HG02973 (cell line): ENCODE measurements around the gene COL5A1.

ENCODE experiments used
- ATAC-seq: cut with Tn5 transposase; IDR thresholded peaks from one replicate; pipeline ENCODE4 v1.9.1; 2021; ENCODE audit warnings: moderate library complexity; ENCODE audit not compliant: unreplicated experiment

The COL5A1 gene

DNA sequence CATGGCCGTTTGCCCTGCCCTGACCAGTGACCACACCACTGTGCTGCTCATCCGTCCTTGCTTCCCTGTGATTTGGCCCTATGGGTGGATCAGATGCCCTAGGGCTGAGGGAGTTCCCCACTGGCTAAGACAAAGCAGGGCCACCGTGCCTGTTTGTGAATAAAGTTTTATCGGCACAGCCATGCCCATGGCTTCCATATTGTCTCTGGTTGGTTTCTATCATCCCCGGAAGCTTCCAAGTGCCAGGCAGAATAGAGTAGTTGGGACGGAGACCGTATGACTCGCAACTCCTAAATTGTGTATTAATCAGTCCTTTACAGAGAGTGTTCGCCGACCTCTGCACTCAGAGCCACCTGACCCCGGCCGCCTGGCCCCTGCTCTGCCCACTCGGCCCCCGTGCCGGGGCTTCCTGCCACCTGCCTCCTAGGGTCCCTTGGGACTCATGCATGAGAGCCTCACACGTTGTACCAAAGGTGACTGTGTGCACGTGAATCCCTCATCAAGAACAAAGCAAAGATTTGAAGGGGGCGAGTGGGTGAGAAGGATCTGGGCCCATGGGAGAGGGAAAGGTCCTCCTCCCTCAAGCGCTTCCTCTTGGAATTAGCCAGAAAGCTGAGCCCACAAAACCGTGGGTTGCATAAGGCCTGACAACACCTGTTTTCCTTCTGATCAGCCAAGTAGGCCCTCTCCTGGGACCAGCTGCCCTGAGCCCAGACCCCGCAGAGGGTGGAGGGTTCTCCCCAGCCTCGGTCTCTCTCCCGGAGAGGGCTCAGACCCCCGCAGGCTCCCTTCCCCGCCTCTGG, 227.3 kb downstream of the COL5A1 start:
- no peak for ATAC-seq

DNA sequence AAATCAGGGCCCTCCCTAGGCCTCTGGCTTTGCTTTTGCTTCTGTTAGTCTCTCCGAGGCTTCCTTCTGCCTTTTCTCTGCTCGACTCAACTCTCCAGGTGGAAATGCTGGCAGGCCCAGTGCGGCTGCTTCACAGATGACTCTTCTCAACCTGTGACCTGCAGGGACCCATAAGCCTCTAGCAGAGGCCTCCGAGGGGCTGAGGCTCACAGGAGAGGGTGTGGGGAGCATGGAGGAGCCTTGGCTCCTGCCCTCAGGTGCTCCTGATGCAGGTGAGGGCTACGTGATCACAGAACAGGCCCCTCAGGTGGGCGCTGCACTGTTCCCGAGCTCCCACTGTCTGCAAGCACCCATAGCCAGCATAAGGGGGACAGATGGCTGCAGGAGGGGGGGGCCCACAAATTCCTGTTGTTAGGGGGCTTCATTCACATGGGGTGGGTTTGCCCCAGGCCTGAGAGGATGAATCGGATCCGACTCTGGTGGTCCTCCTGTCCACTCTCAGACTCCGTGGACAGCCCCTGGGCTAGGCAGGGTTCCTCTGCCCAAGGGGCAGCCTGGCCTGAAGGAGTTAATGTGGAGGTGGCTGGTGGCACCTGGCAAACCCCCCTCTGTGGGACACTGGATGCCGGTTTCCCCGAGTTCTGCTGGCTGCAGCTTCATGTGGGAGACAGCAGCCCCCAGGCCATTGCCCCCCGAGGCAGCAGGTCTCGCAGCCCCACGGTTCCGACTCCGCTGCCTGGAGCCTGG, 228.1 kb downstream of the COL5A1 start:
- ATAC-seq: no peak

DNA sequence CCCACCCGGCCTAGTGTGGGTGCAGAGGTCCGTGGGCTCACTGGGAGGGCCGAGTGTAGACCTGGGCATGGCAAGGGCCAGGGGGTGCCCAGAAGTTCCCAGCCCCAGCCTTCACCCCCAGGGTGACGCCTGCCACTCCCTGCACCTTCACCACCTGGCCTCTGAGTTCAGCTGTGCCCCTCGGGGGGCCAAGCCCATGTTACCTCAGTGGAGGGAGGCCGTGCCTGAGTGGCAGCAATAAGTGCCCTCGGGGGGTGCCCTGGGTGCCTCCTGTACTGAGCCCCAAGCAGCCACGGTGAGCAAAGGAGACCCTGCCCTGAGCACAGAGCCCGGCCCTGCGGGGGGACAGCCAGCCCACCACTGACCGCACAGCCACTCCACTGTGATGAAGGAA, 228.7 kb downstream of the COL5A1 start:
- no peak for ATAC-seq

DNA sequence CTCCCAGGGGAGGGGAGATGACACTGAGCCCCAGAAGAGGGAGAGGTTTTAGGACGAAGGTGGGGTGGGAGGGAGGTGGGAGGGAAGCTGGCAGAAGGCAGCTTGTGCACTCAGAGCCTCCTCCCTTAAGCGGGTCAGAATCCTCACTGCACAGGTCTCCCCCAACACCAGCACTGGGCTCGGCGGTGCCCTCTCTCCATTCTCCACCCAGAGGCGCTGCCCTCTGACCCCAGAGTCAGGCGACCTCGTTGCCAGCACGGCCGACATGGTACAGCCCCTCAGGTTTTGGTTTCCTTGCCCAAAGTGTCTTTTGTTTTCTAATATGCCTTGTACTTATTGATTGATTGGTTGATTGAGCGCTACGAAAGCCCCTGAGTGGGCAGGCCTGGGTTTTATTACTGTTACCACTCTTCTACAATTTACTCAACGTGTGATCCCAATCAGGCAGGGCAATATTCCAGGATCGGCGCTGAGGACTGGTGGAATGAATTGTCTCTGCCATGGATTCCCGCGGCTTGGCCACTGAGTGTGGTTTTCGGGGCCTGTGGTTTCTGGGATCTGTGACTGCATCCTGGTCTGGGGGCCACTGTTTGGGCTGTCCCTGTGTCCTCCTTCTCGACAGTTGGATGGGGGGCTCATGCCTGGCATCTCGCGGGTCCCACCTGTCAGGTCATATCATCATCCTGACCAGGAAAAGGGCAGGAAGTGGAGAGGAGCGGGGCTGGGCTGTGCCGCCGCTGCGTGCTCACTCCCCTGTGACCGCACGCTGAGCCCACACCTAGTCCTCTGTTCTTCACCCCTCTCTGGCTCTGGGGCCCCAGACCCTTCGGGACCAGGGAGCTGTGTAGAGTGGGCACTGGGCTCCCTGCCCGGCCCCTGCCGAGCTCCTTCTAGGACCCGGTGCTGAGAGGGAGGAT, 229.4 kb downstream of the COL5A1 start:
- ATAC-seq: no peak

DNA sequence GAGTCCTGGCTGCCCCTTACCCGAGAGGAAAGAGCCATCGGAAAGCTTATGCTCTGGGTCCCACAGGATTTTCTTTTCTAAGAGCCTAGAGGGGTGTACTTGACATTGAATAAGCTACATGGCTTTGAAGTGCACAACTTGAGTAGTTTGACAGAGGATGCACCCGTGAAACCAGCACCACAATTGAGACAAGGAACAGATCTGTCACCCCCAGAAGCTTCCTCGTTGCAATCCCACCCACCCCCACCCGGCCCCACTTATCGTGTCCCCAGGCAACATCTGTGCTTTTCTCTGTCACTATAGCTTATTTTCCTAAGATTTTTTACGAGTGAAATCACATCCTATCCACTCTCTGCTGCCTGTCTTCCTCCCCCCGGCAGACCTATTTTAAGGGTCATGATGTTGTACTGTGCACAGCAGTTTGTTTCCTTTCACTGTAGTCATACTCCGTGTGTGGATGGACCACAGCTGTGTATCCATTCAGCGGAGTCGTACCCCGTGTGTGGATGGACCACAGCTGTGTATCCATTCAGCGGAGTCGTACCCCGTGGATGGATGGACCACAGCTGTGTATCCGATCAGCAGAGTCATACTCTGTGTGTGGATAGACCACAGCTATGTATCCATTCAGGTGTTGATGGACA, 230.2 kb downstream of the COL5A1 start:
- no peak for ATAC-seq

DNA sequence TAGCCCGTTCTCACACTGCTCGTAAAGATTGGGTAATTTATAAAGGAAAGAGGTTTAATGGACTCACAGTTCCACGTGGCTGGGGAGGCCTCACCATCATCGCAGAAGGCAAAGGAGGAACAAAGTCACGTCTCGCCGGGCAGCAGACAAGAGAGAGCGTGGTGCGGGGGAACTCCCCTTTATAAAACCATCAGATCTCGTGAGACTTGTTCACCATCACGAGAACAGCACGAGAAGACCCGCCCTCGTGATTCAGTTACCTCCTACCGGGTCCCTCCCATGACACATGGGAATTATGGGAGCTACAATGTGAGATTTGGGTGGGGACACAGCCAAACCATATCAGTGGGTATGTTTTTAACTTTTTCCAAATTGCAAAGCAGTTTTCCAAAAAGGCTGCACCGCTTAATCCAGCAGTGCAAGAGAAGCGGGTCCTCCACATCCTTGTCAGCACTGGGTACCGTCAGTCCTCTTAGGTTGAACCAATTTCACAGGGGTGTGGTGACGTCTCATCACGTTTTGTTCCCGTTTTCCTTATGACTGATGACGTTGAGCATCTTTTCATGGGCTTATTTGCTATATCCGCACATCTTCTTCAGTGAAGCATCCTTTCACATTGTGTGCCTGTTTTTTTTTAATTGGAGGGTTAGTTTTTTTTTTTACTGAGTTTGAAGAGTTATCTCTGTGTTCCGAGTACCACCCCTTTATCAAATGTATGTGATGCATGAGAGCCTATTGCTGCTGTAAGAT, 231.1 kb downstream of the COL5A1 start:
- no peak for ATAC-seq

DNA sequence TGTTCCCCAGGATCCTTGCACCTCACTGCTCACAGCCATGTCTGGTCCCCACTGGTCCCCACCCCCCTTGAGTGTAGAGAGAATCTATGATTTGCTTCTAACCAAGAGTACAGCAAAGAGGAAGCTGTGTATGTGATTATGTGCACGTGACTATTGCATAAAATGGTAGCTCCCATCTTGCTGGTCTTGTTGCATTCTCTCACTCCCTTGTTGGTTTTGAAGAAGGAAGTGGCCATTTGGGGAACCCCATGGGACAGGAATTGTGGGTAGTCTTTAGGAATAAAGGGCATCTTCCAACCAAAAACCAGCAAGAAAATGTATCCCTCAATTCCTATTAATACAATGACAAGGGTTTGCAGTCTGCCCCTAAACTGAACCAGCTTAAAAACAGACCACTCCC, 233.8 kb downstream of the COL5A1 start:
- no peak for ATAC-seq

DNA sequence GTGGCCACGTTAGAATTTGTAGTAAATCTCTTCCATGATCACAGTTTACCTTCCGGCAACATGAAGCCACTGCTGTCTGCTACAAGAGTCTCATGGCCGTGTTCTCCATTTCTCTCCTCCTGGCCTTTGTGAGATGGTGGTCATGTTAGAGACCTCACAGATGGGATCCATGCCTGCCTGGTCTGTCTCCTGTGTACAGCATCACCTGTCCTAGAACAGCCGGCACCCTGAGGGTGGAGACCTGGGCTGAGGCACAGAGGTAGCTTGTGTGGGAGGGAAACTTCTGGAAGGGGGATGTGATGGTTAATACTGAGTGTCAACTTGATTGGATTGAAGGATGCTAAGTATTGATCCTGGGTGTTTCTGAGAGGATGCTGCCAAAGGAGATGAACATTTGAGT, 235.9 kb downstream of the COL5A1 start:
- no peak for ATAC-seq

DNA sequence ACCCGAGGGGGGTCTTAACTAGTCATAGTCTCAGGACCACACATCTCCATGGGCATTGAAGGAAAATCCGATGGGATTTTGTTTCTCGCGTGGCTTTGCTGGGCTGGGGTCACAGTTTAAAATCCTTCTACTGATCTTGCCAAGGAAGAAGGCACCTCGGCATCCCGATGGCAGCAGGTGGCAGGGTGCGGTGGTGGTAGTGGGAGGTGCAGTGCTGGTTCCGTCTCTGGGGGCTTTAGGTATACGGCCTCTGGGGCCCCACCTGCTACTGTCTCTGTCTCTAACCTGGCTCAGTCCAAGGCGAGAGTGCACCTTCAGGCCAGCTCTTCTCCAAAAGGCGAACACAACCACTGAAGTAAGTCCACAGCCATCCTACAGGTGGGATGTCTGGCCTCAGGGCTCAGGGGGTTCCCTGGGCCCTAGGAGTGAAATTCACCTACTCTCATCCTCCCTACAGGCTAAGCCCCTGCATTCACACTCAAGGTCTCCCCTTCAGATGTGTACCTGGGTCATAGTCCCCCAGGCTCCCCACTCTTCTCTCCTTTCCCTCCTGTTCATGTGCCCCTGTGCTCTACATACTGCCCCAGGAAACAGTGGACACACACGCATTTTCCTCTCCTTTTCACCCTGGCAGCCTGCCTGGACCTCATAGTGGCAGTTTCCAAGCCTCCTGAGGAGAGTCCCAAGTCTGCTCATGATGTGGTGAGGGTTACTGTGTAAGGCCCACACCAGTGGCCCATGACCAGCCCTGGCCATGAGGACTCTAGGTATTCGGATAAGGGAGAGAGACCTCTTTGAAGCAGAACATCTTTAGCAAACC, 238.3 kb downstream of the COL5A1 start:
- ATAC-seq: no peak

DNA sequence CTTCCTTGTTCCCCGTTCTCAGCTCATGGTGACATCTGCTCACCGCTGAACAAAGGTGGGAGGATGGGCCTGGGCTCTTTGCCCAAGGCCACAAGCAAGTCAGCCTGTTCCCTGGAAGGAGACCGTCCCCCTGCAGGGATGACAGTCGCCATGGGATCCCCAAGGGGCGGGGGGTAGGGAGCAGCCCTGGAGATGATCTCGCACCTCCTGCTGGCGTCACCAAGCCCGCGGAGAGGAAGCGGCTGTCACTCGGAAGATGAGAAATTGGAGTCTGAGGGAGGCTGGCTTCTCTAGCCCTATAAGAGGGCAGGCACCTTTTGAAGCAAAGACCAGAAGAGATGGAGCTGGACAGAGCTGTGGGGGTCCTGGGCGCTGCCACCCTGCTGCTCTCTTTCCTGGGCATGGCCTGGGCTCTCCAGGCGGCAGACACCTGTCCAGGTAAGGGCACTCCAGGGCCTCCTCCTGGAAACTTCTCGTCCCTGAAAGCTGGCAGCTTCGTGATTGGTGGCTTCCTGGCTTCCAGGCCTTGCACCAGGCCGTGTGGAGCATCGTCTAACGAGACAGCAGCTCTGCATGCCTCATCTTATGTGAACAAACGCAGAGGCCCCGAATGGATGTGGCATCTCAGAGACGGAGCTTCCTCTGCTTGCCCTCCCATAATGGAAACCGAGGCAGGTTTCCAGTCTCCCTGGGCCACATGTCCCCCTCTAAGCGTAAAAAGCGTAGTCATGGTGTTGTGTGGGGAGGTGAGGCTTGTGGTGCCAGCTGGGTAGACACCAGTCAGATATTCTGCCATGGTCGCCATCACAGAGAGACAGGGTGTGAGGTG, 239.1 kb downstream of the COL5A1 start, which contains the start of gene FCN2:
TSS of gene FCN2 (plus strand) at position 327 of the 829 bp plus-strand sequence. CDS start at position 339, 12 bp downstream.
- no peak for ATAC-seq

DNA sequence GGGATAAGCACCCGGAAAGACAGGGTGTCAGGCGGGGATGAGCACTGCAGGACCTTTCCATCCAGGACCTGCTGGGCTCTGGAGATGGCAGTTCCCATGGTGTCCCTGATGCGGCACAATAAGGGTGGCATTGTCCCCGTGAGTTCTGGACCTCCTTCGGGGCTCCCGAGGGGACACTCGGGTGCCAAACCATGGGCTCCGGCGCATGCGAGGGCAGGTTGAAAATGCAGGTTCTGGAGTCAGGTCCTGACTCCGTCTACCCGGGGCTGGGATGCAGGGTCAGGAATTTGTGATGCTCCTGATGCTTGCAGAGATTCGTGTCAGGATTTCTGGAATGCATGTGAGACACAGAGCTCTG, 239.7 kb downstream of the COL5A1 start:
- no peak for ATAC-seq

DNA sequence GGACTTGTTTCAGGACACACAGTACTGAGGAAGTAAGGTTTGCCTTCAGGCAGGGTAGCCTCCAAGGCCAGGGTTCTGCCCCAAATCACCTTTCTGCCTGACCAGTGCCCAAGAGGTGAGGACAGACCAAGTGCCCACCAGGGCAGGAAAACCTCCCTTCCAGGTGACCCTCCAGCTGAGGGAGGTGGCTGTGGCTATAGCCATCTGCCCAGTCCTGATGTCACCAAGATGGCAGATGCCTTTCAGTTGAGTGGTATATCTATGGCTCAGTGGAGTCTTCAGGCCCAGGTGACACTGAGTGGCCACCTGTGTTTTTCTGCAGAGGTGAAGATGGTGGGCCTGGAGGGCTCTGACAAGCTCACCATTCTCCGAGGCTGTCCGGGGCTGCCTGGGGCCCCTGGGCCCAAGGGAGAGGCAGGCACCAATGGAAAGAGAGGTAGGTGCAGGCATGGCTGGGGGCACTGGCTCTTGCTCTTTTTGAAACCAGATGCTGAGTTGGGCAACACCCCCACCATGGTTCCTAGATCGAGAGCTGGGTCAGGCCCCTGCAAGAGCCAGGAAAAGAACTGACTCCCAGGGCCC, 240.7 kb downstream of the COL5A1 start:
- ATAC-seq: no peak

DNA sequence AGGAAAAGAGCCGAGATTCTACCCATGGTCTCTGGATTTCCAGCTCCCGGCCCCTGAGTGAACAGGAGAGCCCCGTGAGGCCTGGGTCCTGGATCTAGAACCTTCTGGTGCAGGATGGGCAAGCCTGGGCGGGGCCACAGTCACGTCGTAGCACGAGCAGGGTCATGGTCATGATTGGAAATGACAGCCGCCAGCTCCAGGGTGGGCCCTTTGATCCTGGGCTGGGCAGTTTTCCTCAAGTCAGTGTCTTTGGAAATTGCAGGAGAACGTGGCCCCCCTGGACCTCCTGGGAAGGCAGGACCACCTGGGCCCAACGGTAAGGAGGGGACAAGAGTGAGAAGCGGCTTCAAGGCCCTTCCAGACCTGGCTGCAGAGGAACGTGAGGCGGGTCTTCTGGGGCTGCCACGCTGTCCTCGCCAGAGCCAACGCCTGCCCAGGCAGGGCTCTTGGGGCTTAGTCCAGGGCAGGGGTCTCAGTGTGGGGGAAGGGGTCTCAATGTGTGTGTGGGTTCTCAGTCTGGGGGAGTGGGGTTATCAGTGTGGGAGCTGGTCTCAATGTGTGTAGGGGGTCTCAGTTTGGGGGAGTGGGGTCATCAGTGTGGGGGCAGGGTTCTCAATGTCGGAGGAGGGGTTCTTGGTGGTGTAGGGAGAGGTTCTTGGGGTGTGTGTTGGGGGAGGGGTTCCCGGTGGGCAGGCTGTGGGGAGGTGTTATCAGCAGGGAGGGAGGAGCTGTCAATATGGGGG, 241.6 kb downstream of the COL5A1 start:
- no peak for ATAC-seq

DNA sequence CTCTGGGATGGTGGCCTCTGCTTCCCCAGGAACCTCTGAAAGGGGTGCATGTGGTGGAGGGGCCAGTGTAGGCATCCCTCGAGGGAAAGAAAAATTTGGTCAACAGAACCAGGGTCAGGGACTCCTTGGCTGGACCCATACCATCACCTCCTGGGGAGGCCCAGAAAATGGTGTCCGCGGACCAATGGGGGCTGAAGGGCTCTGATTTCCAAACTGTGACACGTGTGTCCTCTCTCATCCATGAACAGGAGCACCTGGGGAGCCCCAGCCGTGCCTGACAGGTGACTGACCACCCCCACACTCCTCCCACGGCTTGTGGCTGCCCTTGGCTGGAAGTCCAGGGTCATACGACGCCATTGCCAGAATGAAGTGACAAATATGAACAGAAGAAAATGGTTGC, 242.9 kb downstream of the COL5A1 start:
- no peak for ATAC-seq

DNA sequence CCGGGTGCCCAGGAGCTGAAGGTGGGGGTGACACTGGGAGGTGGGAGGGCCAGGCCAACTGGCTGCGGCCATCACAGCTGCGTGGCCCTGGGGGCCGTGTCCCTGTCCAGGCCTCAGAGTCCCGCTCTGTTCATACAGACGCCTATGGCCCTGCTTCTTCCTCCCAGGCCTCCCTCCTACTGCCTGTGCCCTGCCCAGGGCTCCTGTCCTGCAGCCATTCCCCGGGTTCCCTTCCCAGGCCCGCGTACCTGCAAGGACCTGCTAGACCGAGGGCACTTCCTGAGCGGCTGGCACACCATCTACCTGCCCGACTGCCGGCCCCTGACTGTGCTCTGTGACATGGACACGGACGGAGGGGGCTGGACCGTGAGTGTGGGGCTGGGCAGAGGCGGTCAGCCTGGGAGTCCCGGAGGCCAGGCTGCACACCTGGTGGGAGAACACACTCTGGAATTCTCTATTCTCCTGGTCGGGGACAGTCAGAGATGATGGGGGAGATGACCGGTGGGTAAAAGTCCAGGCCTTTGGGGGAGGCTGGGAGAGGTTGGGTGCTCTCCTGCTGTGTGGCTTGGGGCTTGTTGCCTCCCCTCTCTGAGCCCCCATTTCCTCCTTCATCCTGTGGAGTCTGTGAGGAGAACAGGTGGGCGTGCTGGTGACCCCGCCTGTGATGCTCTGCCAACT, 243.5 kb downstream of the COL5A1 start:
- no peak for ATAC-seq

DNA sequence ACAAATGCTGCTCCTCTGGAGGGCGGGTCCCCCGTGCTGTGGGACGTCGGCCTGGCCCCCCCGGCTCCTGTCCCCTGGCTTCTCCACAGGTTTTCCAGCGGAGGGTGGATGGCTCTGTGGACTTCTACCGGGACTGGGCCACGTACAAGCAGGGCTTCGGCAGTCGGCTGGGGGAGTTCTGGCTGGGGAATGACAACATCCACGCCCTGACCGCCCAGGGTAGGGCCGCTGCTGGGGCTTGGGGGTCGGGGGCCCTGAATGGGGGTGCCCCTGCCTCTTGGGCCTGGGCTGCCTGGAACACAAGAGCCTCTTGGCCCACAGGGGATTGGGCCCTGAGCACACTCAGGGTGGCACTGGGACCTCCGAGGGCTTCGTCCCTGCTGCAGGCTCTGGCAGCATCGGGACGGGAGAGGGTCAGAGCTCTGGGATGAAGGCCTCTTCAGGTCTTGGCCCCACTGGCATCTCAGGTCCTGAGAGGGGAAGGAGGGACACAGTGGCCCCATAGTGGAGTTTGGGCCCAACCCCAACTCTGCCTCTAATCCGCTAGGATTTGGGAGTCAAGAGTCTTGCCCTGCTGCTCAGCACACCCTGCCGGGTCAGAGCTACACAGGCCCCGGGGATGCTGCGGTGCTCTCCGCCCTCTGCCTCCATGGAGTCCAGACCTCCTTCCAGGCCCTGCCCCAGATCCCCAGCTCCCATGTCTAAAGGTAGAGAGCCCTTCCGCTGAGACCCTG, 244.2 kb downstream of the COL5A1 start:
- no peak for ATAC-seq
